Stimulated activated CD4-positive, alpha-beta T cell treated with anti-CD3 and anti-CD28 coated beads, Interleukin-2, amount 100 ng/mL, for 24 hours (primary cell): ENCODE results near the gene CHST15.

Source experiments
- DNase-seq, 2 donors: peaks; one replicate each; pipeline ENCODE4 v3.0.0-alpha.2; 2020

The CHST15 gene

GRCh38 chr10:124027031-124027611 lies 66.3 kb downstream of the CHST15 start:
- DNase-seq, result no peak

GRCh38 chr10:124026589-124026939 lies 66.8 kb downstream of the CHST15 start:
- DNase-seq, result no peak

- no peak for DNase-seq
Measured at GRCh38 chr10:124025660-124026588, 67.5 kb downstream of the CHST15 start.

- DNase-seq, result no peak
Measured at GRCh38 chr10:124025152-124025551, 68.2 kb downstream of the CHST15 start.

GRCh38 chr10:124022066-124022465 lies 71.3 kb downstream of the CHST15 start:
- DNase-seq, result no peak

GRCh38 chr10:124020981-124021815 lies 72.2 kb downstream of the CHST15 start:
- no peak for DNase-seq

- DNase-seq, result no peak
Measured at GRCh38 chr10:124019886-124020797, 73.3 kb downstream of the CHST15 start.

- DNase-seq, result no peak
Measured at GRCh38 chr10:124018886-124019525, 74.4 kb downstream of the CHST15 start.

GRCh38 chr10:124017729-124018128 lies 75.7 kb downstream of the CHST15 start:
- DNase-seq, result no peak

- no peak for DNase-seq
Measured at GRCh38 chr10:124016804-124017375, 76.5 kb downstream of the CHST15 start.

GRCh38 chr10:124015991-124016390 lies 77.4 kb downstream of the CHST15 start:
- DNase-seq, result no peak

GRCh38 chr10:124014416-124015154 lies 78.8 kb downstream of the CHST15 start:
- no peak for DNase-seq

GRCh38 chr10:124013916-124014315 lies 79.5 kb downstream of the CHST15 start:
- no peak for DNase-seq

GRCh38 chr10:124012991-124013390 lies 80.4 kb downstream of the CHST15 start:
- no peak for DNase-seq

- DNase-seq, result no peak
Measured at GRCh38 chr10:124012583-124012982, 80.8 kb downstream of the CHST15 start.

- no peak for DNase-seq
Measured at GRCh38 chr10:124012066-124012465, 81.3 kb downstream of the CHST15 start.

GRCh38 chr10:124011464-124011863 lies 81.9 kb downstream of the CHST15 start:
- DNase-seq, result no peak

- DNase-seq, result no peak
Measured at GRCh38 chr10:124010563-124011131, 82.8 kb downstream of the CHST15 start.

- no peak for DNase-seq
Measured at GRCh38 chr10:124010024-124010423, 83.4 kb downstream of the CHST15 start.
